Dermis lymphatic vessel endothelial cell (primary cell): Measurements from ENCODE around the gene RNF215. TPM values are rescaled to one million over a fixed set of nuclear protein-coding genes. Genes with fewer than 3 reads are reported as not detected.

Source experiments
- total RNA-seq: library from RNA; depleted of rRNA; stranded (reverse); fragments of >200 nt; gene quantifications from 2 replicates; pipeline ENCODE4 v1.2.1, GENCODE V29; 2014

RNF215 gene
- 17.5 and 21.7 TPM in 2 replicates for total RNA-seq

DNA sequence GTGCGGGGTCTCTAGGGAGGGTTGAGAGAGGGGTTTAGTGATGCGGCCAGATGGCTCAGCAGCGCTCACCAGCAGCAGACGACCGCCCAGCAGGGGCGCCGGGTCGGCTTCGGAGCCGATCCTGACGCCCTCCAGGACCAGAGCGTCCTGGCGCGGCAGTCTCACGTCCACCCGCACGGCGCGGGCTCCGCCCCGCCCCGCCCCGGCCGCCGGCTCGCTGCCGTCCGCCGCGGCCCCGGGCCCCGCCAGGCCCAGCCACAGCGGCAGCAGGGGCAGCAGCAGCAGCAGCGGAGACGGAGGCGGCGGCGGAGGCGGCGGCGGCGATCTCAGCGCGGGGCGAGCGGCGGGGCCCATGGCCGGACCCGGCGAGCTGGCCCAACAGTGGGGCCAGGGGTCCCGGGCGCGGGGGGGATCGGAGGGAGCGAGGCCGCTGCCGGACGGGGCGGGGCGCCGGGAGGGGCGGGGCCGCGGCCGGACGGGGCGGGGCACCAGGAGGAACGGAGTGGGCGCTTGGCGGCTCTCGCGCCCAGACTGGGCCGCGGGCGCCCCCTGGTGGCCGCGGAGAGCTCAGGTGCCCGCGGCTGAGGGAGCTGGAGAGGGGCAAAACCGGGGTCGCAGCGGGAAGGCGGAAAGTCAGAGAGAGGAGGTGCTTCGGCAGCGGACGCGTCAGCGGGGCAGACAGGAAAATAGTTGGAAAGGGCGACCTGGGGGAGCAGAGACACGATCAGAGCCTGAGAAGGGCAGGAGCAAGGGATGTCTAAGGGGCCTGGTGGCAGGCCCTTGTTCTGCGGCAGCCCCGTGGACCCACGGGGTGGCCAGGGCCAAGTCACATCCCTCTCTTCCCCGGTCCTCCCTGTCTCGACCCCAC is at the start of gene RNF215:
RNF215 (minus strand) TSS at position 452 of the 868 bp plus-strand sequence; CDS start at position 354, 98 bp downstream.

DNA sequence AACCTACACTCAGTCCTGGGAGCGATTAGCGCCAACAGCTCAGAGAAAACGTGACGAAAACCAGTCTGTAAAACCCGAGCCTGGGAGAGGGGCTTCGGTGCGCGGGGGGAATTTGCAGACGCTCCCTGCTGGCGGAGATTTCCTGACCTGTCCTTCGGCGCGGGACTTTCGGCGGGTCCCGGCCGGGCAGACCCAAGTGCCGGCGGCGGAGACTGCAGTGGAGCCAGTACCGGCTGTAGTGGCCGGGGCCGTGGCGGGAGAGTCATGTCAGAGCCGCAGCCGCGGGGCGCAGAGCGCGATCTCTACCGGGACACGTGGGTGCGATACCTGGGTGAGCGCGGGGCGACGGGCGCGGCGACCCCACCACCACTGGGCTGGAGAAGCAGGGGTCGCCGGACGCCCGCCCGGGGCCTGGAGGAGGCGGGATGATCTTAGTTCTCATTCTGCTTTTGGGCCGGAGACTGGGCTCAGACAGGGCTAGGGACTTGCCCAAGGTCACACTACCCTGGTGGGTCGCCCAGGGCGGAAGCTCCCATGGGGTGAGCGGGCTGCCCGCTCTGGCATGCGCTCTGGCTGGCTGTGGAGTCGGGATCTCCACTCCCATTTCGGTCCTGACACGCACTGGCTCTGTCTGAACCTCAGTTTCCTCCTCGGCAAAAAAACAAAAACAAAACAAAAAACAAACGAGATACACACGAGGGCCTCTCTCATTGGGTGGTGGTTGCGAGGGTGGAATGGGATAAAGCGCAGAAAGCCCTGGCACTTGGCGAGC is 38.6 kb upstream of the RNF215 start, which contains the start of gene MTFP1:
MTFP1 (plus strand) TSS at position 153 of the 772 bp plus-strand sequence; CDS start at position 265, 112 bp downstream.

DNA sequence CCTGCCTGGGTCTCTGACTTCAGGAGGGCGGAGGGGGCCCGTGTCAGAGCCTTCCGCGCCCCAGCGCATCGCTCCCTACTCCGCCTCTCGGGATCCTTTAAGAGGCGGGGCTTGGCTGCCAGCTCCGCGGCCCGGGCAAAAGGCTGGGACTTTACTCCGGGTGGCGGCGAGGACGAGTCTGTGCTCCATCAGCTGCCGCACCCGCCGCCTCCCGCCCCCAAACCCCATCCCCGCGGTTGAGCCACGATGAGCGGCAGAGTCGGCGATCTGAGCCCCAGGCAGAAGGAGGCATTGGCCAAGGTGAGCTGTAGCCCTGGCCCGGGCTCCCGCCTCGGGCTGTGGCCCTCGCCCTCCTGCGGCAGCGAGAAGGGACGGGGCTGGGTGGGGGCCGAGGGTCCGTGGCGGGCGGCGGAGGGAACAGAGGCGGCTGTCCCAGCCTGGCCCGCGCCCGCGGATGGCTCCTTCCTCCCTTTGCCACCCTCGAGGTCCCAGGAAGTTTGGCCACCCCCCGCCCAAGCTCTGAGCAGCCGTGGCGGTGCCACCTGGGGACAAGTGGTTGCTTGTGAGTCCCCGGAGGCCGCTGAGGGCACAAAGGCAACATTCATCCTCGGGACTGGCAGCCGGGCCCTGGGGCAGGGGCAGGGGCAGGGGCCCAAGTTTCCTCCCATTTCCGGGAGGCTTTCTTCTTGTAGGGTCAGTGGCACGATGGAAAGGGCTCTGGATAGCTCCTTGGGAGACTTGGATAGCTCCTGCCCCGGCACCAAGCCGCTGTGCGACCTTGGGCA is 9.9 kb upstream of the RNF215 start, which contains the start of gene SEC14L2:
SEC14L2 (plus strand) TSS at position 148 of the 785 bp plus-strand sequence; CDS start at position 247, 99 bp downstream.

DNA sequence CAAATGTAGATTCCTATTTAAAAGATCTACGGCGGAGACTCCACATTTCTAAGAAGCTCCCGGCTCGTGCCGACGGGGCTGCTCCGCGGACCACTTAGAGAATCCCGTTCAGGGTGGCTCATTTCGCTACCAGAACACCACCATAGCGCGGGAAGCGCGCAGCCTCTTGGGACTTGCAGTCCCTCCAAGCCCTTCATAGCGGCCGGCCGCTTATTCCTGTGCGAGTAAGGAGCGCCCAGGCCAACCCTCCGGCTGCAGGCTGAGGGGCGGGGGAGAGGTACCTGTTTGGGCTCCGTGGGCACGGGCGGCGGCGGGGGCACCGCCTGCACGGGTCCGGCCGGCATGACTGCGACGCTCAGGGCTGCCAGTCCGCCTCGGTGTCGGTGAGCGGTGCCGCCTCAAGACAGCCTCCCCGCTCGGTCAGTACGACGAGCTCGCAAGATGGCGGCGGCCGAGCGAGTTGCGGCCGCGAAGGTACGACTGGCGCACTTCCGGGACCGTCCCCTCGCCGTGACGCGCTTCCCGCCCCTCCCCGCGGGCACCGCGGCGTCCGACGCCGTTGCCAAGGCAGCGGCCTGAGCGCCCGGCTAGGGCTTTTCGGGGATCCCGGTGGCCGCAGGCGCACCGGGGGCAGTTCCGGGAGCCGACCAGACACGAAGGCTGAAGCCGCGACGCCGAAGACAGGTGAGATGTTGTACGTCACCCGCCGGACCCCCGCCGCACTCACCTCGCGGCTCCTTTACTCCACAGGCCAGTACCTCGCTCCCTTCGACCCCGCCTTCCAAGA is 30.6 kb downstream of the RNF215 start, which contains the start of the genes CCDC157 and SF3A1:
CCDC157 (plus strand) TSS at position 559 of the 787 bp plus-strand sequence. CDS start 8,994 bp downstream, outside the sequence.
SF3A1 (minus strand) TSS at position 446 of the 787 bp plus-strand sequence; CDS start at position 344, 102 bp downstream.

Other genes with a start within 250 kb of the RNF215 start
- 0.11 and 0.34 TPM in 2 replicates for gene LIF, start 140.7 kb downstream of the RNF215 start, total RNA-seq
- gene OSM, start 120.6 kb downstream of the RNF215 start, total RNA-seq: not detected in 2 replicates
- gene CASTOR1, start 97.9 kb downstream of the RNF215 start, total RNA-seq: 7.5 and 8.1 TPM in 2 replicates
- gene TBC1D10A, start 60.5 kb downstream of the RNF215 start, total RNA-seq: 8.1 TPM in 2 replicates
- 15.8 and 19.6 TPM in 2 replicates for gene SF3A1, start 30.5 kb downstream of the RNF215 start, total RNA-seq
- 1.3 and 1.5 TPM in 2 replicates for gene CCDC157, start 30.4 kb downstream of the RNF215 start, total RNA-seq
- 16.1 and 16.6 TPM in 2 replicates for gene SEC14L2, start 9.6 kb upstream of the RNF215 start, total RNA-seq
- gene MTFP1, start 38.4 kb upstream of the RNF215 start, total RNA-seq: 16.6 and 17.4 TPM in 2 replicates
- not detected in 2 replicates for gene SEC14L3, start 84.6 kb upstream of the RNF215 start, total RNA-seq
- gene SEC14L4, start 118.3 kb upstream of the RNF215 start, total RNA-seq: 0.17 TPM in 1 of 2 replicates, not detected in the other
- gene SEC14L6, start 159.3 kb upstream of the RNF215 start, total RNA-seq: under 0.01 TPM in 1 of 2 replicates, not detected in the other
- under 0.01 TPM in 1 of 2 replicates, not detected in the other for gene GAL3ST1, start 187.3 kb upstream of the RNF215 start, total RNA-seq
- 51.3 and 75.8 TPM in 2 replicates for gene PES1, start 204.5 kb upstream of the RNF215 start, total RNA-seq
- 13.8 and 18.5 TPM in 2 replicates for gene TCN2, start 219.8 kb upstream of the RNF215 start, total RNA-seq
- 10.5 and 31.3 TPM in 2 replicates for gene SLC35E4, start 248.4 kb upstream of the RNF215 start, total RNA-seq